Hepatocyte (in vitro differentiated cells): Measurements from ENCODE around the gene ANO7. TPM values are rescaled to one million over a fixed set of nuclear protein-coding genes. Genes with fewer than 3 reads are reported as not detected.
A peak's percentile ranks its signal among the peaks of the same experiment; 100 is the strongest.

Source experiments
- DNase-seq: peaks from one replicate; pipeline ENCODE4 v3.0.0-alpha.2; 2016; ENCODE audit warnings: low spot score
- H2AFZ ChIP-seq: fragments of 200-600 bp; sonication (generic); 2 replicates; pipeline ENCODE4 v1.6.0; 2016; ENCODE audit warnings: antibody characterized with exemption, mild to moderate bottlenecking
- H3K27ac ChIP-seq: fragments of 200-600 bp; sonication (generic); 2 replicates; pipeline ENCODE4 v1.5.1; 2016; ENCODE audit warnings: mild to moderate bottlenecking
- H3K27me3 ChIP-seq: fragments of 200-600 bp; sonication (generic); 2 replicates; pipeline ENCODE4 v1.6.1; 2016
- H3K36me3 ChIP-seq: fragments of 200-600 bp; sonication (generic); replicated peaks from 2 replicates; pipeline ENCODE4 v1.5.1; 2016; ENCODE audit warnings: low read depth; ENCODE audit not compliant: insufficient read depth
- H3K4me1 ChIP-seq: fragments of 200-600 bp; sonication (generic); 2 replicates; pipeline ENCODE4 v1.5.1; 2016; ENCODE audit warnings: mild to moderate bottlenecking, moderate library complexity; ENCODE audit not compliant: insufficient read depth
- H3K4me2 ChIP-seq: fragments of 200-600 bp; sonication (generic); 2 replicates; pipeline ENCODE4 v1.6.0; 2016
- H3K4me3 ChIP-seq: fragments of 200-600 bp; sonication (generic); 2 replicates; pipeline ENCODE4 v1.5.1; 2016; ENCODE audit warnings: mild to moderate bottlenecking
- H3K79me2 ChIP-seq: fragments of 200-600 bp; sonication (generic); 2 replicates; pipeline ENCODE4 v1.6.0; 2017; ENCODE audit warnings: mild to moderate bottlenecking
- H3K9me2 ChIP-seq: fragments of 200-600 bp; sonication (generic); replicated peaks from 2 replicates; pipeline ENCODE4 v1.6.0; 2017; ENCODE audit warnings: mild to moderate bottlenecking; ENCODE audit not compliant: insufficient read depth
- H3K9me3 ChIP-seq: fragments of 200-600 bp; sonication (generic); 2 replicates; pipeline ENCODE4 v1.5.1; 2016; ENCODE audit warnings: low read depth, mild to moderate bottlenecking
- H4K20me1 ChIP-seq: fragments of 200-600 bp; sonication (generic); 2 replicates; pipeline ENCODE4 v1.6.0; 2016; ENCODE audit warnings: mild to moderate bottlenecking; ENCODE audit not compliant: insufficient read depth, poor library complexity, severe bottlenecking
- CTCF ChIP-seq: fragments of 200-600 bp; sonication (generic); IDR thresholded peaks from 2 replicates; pipeline ENCODE4 v1.5.1; 2016; ENCODE audit warnings: antibody characterized with exemption, mild to moderate bottlenecking; ENCODE audit not compliant: poor library complexity
- EZH2 ChIP-seq: fragments of 200-600 bp; sonication (generic); IDR thresholded peaks from 2 replicates; pipeline ENCODE4 v1.6.1; 2016; ENCODE audit warnings: antibody characterized with exemption, mild to moderate bottlenecking, borderline replicate concordance
- EZH2phosphoT487 ChIP-seq: fragments of 200-600 bp; sonication (generic); IDR thresholded peaks from one replicate; pipeline ENCODE4 v1.6.1; 2018; ENCODE audit warnings: antibody characterized with exemption, mild to moderate bottlenecking, low read depth, moderate library complexity; ENCODE audit not compliant: unreplicated experiment, severe bottlenecking
- WGBS: methylation state at CpG from one replicate; pipeline ENCODE4 v1.1.6; 2016; ENCODE audit warnings: low lambda C conversion rate; ENCODE audit errors: missing lambda C conversion rate; 5-methylcytosine and 5-hydroxymethylcytosine counted together
- polyA plus RNA-seq: library from polyadenylated mRNA; unstranded; fragments of >200 nt; fragmentation: Nextera tagmentation; extraction: Ambion mirVana; gene quantifications from 2 replicates; pipeline ENCODE4 v1.2.1, GENCODE V29; 2016
- total RNA-seq: library from RNA; depleted of rRNA; stranded (reverse); fragments of >200 nt; gene quantifications from 2 replicates; pipeline ENCODE4 v1.2.3, GENCODE V29; 2014

ANO7 gene
- total and polyA plus RNA-seq, 2 experiments from 2014 or later, result 1.00 to 1.4 TPM

GRCh38 chr2:241149675-241149924, 38.9 kb upstream of the ANO7 start:
- TF ChIP-seq EZH2phosphoT487 (no peak), EZH2 (no peak), CTCF (no peak)
- peak overlapping the region; percentile 84 for H3K4me3 ChIP-seq
- H3K27me3 ChIP-seq, result no peaks in the 10 kb centered on the region
- H3K4me1 ChIP-seq, result no peaks in the 10 kb centered on the region
- H4K20me1 ChIP-seq, result no peaks in the 10 kb centered on the region
- H3K79me2 ChIP-seq, result peaks cover 9% of the 10 kb centered on the region
- peak overlapping the region; percentile 75 for H2AFZ ChIP-seq
- no peaks in the 10 kb centered on the region for H3K9me3 ChIP-seq
- peak overlapping the region; percentile 95 for H3K4me2 ChIP-seq
- no peak overlapping the region for H3K27ac ChIP-seq
- H3K36me3 ChIP-seq, result no peaks in the 10 kb centered on the region
- 2% methylated on average over 22 of the region's 23 CpGs for WGBS
- no peaks in the 10 kb centered on the region for H3K9me2 ChIP-seq
- no peak for DNase-seq

- H3K9me2 ChIP-seq, result no peaks in the 10 kb centered on the region
- H3K4me1 ChIP-seq, result no peaks in the 10 kb centered on the region
- H3K36me3 ChIP-seq, result no peaks in the 10 kb centered on the region
- H3K9me3 ChIP-seq, result no peaks in the 10 kb centered on the region
- 2% methylated on average over 70 of the region's 73 CpGs for WGBS
- peak within 1 kb of the TSS; percentile 84 for H3K4me3 ChIP-seq
- no peak for TF ChIP-seq EZH2
- no peak for TF ChIP-seq CTCF
- TF ChIP-seq EZH2phosphoT487, result no peak
- no peaks in the 10 kb centered on the region for H3K27me3 ChIP-seq
- DNase-seq, result peak; percentile 98
- H3K79me2 ChIP-seq, result peaks cover 9% of the 10 kb centered on the region
- H4K20me1 ChIP-seq, result no peaks in the 10 kb centered on the region
- peak within 1 kb of the TSS; percentile 73 for H3K27ac ChIP-seq
- peak within 1 kb of the TSS; percentile 95 for H3K4me2 ChIP-seq
- peak within 1 kb of the TSS; percentile 82 for H2AFZ ChIP-seq
Measured at GRCh38 chr2:241149925-241150659, 38.4 kb upstream of the ANO7 start, which contains the start of gene PPP1R7. Gene PPP1R7 (plus strand): TSS chr2:241150467. CDS start chr2:241150496, 29 bp downstream.

- peaks cover 9% of the 10 kb centered on the region for H3K79me2 ChIP-seq
- no peak for DNase-seq
- no peaks in the 10 kb centered on the region for H3K9me2 ChIP-seq
- H3K9me3 ChIP-seq, result no peaks in the 10 kb centered on the region
- TF ChIP-seq EZH2phosphoT487 (no peak), CTCF (no peak)
- peak overlapping the region; percentile 73 for H3K27ac ChIP-seq
- peak overlapping the region; percentile 81 for H2AFZ ChIP-seq
- H3K36me3 ChIP-seq, result no peaks in the 10 kb centered on the region
- peak overlapping the region; percentile 53 for H3K4me3 ChIP-seq
- no peaks in the 10 kb centered on the region for H4K20me1 ChIP-seq
- peak overlapping the region; percentile 80 for H3K4me2 ChIP-seq
- no peaks in the 10 kb centered on the region for H3K27me3 ChIP-seq
- H3K4me1 ChIP-seq, result no peaks in the 10 kb centered on the region
- 15% methylated on average over 30 of the region's 37 CpGs for WGBS
Measured at GRCh38 chr2:241150660-241151530, 37.6 kb upstream of the ANO7 start.
